Neural progenitor cell (in vitro differentiated cells): ENCODE results near the gene AP1M1. TPM values are rescaled to one million over a fixed set of nuclear protein-coding genes. Genes with fewer than 3 reads are reported as not detected.

ENCODE experiments used
- DNase-seq: peaks from one replicate; pipeline ENCODE4 v3.0.0-alpha.2; 2016; ENCODE audit warnings: low spot score
- H2AFZ ChIP-seq: fragments of 200-600 bp; sonication (generic); replicated peaks from 2 replicates; pipeline ENCODE4 v1.6.1; 2016; ENCODE audit warnings: antibody characterized with exemption
- H3F3A ChIP-seq: fragments of 200-600 bp; sonication (generic); 2 replicates; pipeline ENCODE4 v1.6.1; 2016; ENCODE audit warnings: antibody characterized with exemption, low read depth
- H3K27ac ChIP-seq: fragments of 200-600 bp; sonication (generic); 2 replicates; pipeline ENCODE4 v1.5.1; 2016; ENCODE audit warnings: mild to moderate bottlenecking
- H3K27me3 ChIP-seq: fragments of 200-600 bp; sonication (generic); 2 replicates; pipeline ENCODE4 v1.6.1; 2016; ENCODE audit warnings: mild to moderate bottlenecking, moderate library complexity
- H3K36me3 ChIP-seq: fragments of 200-600 bp; sonication (generic); 2 replicates; pipeline ENCODE4 v1.5.1; 2016
- H3K4me1 ChIP-seq: fragments of 200-600 bp; sonication (generic); 2 replicates; pipeline ENCODE4 v1.6.1; 2016; ENCODE audit warnings: mixed run types
- H3K4me2 ChIP-seq: fragments of 200-600 bp; sonication (generic); 2 replicates; pipeline ENCODE4 v1.6.1; 2016
- H3K4me3 ChIP-seq: fragments of 200-600 bp; sonication (generic); 2 replicates; pipeline ENCODE4 v1.5.1; 2016
- H3K79me2 ChIP-seq: fragments of 200-600 bp; sonication (generic); 2 replicates; pipeline ENCODE4 v1.6.1; 2016; ENCODE audit warnings: low read depth
- H3K9ac ChIP-seq: fragments of 200-600 bp; sonication (generic); 2 replicates; pipeline ENCODE4 v1.6.1; 2016
- H3K9me3 ChIP-seq: fragments of 200-600 bp; sonication (generic); 2 replicates; pipeline ENCODE4 v1.5.1; 2016; ENCODE audit warnings: low read depth
- H4K20me1 ChIP-seq: fragments of 200-600 bp; sonication (generic); 2 replicates; pipeline ENCODE4 v1.6.1; 2016; ENCODE audit warnings: low read depth
- H3K27ac Mint-ChIP-seq: 3 replicates; pipeline ENCODE4 v1.8.0; 2021; ENCODE audit warnings: mixed read lengths
- H3K27me3 Mint-ChIP-seq: 2 replicates; pipeline ENCODE4 v1.8.0; 2022; ENCODE audit warnings: low read depth, mild to moderate bottlenecking, inconsistent platforms, moderate library complexity, mixed read lengths; ENCODE audit not compliant: insufficient read depth
- H3K36me3 Mint-ChIP-seq: 3 replicates; pipeline ENCODE4 v1.8.0; 2021; ENCODE audit warnings: mixed read lengths
- H3K4me1 Mint-ChIP-seq: 3 replicates; pipeline ENCODE4 v1.8.0; 2021; ENCODE audit warnings: mixed read lengths
- H3K4me3 Mint-ChIP-seq: 3 replicates; pipeline ENCODE4 v1.8.0; 2021; ENCODE audit warnings: mild to moderate bottlenecking, moderate library complexity, mixed read lengths
- H3K9me3 Mint-ChIP-seq: 3 replicates; pipeline ENCODE4 v1.8.0; 2020; ENCODE audit warnings: mixed read lengths
- CTCF ChIP-seq: fragments of 200-600 bp; sonication (generic); IDR thresholded peaks from 2 replicates; pipeline ENCODE4 v1.5.1; 2017; ENCODE audit warnings: antibody characterized with exemption, mild to moderate bottlenecking
- EZH2 ChIP-seq: fragments of 200-600 bp; sonication (generic); IDR thresholded peaks from 2 replicates; pipeline ENCODE4 v1.6.1; 2017; ENCODE audit warnings: antibody characterized with exemption, mild to moderate bottlenecking, moderate library complexity
- EZH2phosphoT487 ChIP-seq: fragments of 200-600 bp; sonication (generic); IDR thresholded peaks from 2 replicates; pipeline ENCODE4 v1.6.1; 2017; ENCODE audit warnings: antibody characterized with exemption
- total RNA-seq: library from RNA; depleted of rRNA; stranded (reverse); fragments of >200 nt; gene quantifications from 2 replicates; pipeline ENCODE4 v1.2.3, GENCODE V29; 2015; ENCODE audit warnings: low replicate concordance

The AP1M1 gene
- total RNA-seq, 1 donor from 2014 or later = 26.5 TPM

GRCh38 chr19:16222806-16223205 is 25.1 kb downstream of the AP1M1 start:
- no peak for TF ChIP-seq CTCF
- no peak for TF ChIP-seq EZH2
- no peak for TF ChIP-seq EZH2phosphoT487
- Mint-ChIP-seq H3K9me3 (peaks cover 28% of the 10 kb centered on the region), H3K27ac (no peak overlapping the region), H3K4me3 (no peak overlapping the region), H3K4me1 (no peaks in the 10 kb centered on the region), H3K36me3 (peaks cover 41% of the 10 kb centered on the region), H3K27me3 (no peaks in the 10 kb centered on the region)
- no peak overlapping the region for H3K27ac ChIP-seq
- no peaks in the 10 kb centered on the region for H3K36me3 ChIP-seq
- H2AFZ ChIP-seq = no peak overlapping the region
- H3K27me3 ChIP-seq = no peaks in the 10 kb centered on the region
- DNase-seq = no peak
- no peak overlapping the region for H3K4me2 ChIP-seq
- H3K9ac ChIP-seq = no peak overlapping the region
- no peak overlapping the region for H3K4me3 ChIP-seq
- H3K9me3 ChIP-seq = no peaks in the 10 kb centered on the region
- H4K20me1 ChIP-seq = no peaks in the 10 kb centered on the region
- H3F3A ChIP-seq = no peaks in the 10 kb centered on the region
- no peaks in the 10 kb centered on the region for H3K79me2 ChIP-seq
- H3K4me1 ChIP-seq = no peaks in the 10 kb centered on the region

GRCh38 chr19:16223746-16224145 is 26.0 kb downstream of the AP1M1 start:
- no peak for DNase-seq
- H3K4me3 ChIP-seq = no peak overlapping the region
- H3K27ac Mint-ChIP-seq = no peak overlapping the region
- H2AFZ ChIP-seq = no peak overlapping the region
- H3K4me3 Mint-ChIP-seq = no peak overlapping the region
- H3F3A ChIP-seq = no peaks in the 10 kb centered on the region
- peaks cover 38% of the 10 kb centered on the region for H3K36me3 Mint-ChIP-seq
- no peaks in the 10 kb centered on the region for H3K79me2 ChIP-seq
- H3K4me1 ChIP-seq = no peaks in the 10 kb centered on the region
- H3K9me3 ChIP-seq = no peaks in the 10 kb centered on the region
- no peaks in the 10 kb centered on the region for H4K20me1 ChIP-seq
- H3K9me3 Mint-ChIP-seq = peaks cover 25% of the 10 kb centered on the region
- H3K27me3 ChIP-seq = no peaks in the 10 kb centered on the region
- H3K4me1 Mint-ChIP-seq = no peaks in the 10 kb centered on the region
- no peak overlapping the region for H3K27ac ChIP-seq
- no peaks in the 10 kb centered on the region for H3K27me3 Mint-ChIP-seq
- TF ChIP-seq CTCF (no peak), EZH2 (no peak), EZH2phosphoT487 (no peak)
- H3K4me2 ChIP-seq = no peak overlapping the region
- H3K36me3 ChIP-seq = no peaks in the 10 kb centered on the region
- H3K9ac ChIP-seq = no peak overlapping the region

GRCh38 chr19:16224293-16225045 is 26.8 kb downstream of the AP1M1 start:
- no peaks in the 10 kb centered on the region for H3K27me3 Mint-ChIP-seq
- no peak overlapping the region for H3K4me3 ChIP-seq
- TF ChIP-seq EZH2 (no peak), CTCF (no peak), EZH2phosphoT487 (no peak)
- H3K4me2 ChIP-seq = no peak overlapping the region
- no peaks in the 10 kb centered on the region for H3K27me3 ChIP-seq
- H3K36me3 Mint-ChIP-seq = peaks cover 34% of the 10 kb centered on the region
- H3K79me2 ChIP-seq = no peaks in the 10 kb centered on the region
- H3K9me3 ChIP-seq = no peaks in the 10 kb centered on the region
- no peak overlapping the region for H3K9ac ChIP-seq
- H3F3A ChIP-seq = no peaks in the 10 kb centered on the region
- H3K4me3 Mint-ChIP-seq = no peak overlapping the region
- DNase-seq = no peak
- no peaks in the 10 kb centered on the region for H3K4me1 Mint-ChIP-seq
- peaks cover 21% of the 10 kb centered on the region for H3K9me3 Mint-ChIP-seq
- H3K36me3 ChIP-seq = no peaks in the 10 kb centered on the region
- H3K27ac ChIP-seq = no peak overlapping the region
- H4K20me1 ChIP-seq = no peaks in the 10 kb centered on the region
- H3K4me1 ChIP-seq = no peaks in the 10 kb centered on the region
- no peak overlapping the region for H2AFZ ChIP-seq
- no peak overlapping the region for H3K27ac Mint-ChIP-seq
